Hypothalamus (tissue), 51 donors: ENCODE results near the gene AMPH.
"Not testable (repeated sequence)": the region's sequence is repeated elsewhere in the genome, so short reads cannot be mapped to it uniquely, and the experiment has no call there.

Experiments
- DNase-seq, 51 donors: peaks; one replicate each; lab custom pipeline; 2025; lab: John Stamatoyannopoulos, UW

AMPH gene

DNA sequence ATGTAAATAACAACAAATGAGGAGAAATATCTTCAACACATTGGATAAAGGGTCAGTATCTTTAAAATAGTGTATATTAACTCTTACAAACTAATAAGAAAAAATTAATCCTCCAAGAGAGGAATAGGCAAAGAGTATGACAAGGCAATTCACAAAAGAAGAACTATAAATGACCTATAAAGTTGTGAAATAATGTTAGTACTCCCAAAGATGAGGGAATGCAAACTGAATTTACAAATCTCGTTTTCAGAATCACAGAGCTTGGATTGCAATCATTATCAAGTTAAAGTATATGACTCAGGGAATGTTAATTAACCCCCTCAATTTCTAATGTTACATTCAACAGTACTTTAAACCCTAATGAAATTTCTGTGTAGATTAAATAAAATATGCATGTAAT is 270.4 kb downstream of the AMPH start:
- DNase-seq = no peak

DNA sequence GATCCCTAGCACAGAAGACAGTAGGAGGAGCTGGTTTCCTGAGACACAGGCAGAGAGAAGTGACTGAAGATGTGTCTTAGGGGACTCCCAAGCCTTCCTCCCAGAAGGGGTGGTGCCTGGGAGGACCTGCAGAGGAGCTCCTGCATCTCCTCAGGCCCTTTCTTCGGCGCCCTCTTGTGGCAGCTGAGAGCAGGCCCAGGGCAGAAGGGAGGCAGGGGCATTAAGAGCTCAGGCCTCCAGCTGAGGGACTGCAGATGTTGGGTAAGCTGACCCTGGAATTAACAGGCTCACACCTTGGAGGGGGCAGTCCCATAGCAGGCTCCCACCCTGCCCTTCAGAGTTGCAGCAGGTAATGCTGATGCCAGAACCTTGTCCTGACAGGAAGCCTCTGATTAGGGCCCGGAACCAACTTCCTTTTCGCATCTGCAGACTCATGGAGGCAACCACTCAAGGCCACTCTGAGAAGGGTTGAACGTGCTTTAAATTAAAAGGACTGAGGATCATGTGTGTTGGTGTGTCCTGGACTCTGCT is 272.0 kb downstream of the AMPH start:
- peak in 18 of 51 donors; percentile 14 to 66 (median 32) for DNase-seq

DNA sequence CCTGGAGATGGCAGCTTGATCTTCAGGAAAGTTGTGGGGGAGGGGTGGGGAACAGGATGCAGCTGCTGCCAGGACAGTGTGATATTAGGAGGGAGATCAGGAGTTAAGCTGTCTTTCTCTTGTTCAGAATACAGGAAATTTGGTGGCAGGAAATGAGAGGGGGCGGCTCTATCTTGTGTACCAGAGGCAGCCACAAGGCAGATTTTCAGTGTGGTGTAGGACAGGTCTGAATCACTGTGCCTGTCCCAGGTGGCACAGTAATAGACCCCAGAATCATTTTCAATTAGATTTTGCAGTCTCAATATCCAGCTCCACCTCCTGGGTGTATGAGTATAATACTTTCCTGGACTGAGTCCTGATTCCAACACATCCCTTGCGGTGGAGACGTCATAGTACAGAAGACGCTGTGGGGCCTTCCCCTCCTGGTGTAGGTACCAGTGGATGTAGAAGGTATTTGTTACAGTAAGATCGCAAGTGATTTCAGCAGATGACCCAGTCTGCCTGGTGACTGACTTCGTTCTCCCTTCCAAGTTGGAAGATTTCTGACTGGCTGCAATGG is 272.8 kb downstream of the AMPH start:
- not testable (repeated sequence) for DNase-seq

DNA sequence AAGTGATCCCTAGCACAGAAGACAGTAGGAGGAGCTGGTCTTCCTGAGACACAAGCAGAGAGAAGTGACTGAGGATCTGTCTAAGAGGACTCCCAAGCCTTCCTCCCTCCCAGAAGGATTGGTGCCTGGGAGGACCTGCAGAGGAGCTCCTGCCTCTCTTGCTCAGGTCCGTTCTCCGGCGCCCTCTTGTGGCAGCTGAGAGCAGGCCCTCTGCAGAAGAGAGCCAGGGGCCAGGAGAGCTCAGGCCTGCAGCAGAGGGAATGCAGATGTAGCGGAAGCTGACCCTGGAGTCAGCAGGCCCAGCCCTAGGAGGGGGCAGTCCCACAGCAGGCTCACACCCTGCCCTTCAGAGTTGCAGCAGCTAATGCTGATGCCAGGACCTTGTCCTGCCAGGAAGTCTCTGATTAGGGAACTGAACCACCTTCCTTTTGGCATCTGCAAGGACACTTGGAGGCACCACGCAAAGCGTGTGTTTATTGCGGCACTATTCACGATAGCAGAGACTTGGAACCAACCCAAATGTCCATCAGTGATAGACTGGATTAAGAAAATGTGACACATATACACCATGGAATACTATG is 276.8 kb downstream of the AMPH start:
- DNase-seq = peak in 4 of 51 donors; percentile 7 to 49 (median 20)

DNA sequence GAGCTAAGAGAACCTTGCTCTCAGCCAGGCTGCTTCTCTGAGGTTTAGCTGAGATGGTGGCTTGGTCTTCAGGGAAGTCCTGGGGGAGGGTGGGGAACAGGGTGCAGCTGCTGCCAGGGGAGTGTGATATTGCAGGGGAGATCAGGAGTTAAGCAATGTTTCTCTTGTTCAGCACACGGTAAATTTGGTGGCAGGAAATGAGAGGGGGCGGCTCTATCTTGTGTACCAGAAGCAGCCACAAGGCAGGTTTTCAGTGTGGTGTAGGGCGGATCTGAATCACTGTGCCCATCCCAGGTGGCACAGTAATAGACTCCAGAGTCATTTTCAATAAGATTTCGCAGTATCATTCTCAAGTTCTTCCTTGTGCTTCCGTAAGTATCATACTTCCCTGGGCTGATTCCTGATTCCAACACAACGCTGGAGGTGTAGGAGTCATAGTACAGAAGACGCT is 277.7 kb downstream of the AMPH start:
- DNase-seq = not testable (repeated sequence)

DNA sequence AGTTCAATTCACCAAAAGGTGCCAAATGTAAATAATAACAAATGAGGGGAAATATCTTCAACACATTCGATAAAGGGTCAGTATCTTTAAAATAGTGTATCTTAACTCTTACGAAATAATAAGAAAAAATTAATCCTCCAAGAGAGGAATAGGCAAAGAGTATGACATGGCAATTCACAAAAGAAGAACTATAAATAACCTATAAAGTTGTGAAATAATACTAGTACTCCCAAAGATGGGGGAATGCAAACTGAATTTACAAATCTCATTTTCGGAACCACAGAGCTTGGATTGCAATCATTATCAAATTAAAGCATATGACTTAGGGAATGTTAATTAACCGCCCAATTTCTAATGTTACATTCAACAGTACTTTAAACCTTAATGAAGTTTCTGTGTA is 279.6 kb downstream of the AMPH start:
- no peak for DNase-seq

DNA sequence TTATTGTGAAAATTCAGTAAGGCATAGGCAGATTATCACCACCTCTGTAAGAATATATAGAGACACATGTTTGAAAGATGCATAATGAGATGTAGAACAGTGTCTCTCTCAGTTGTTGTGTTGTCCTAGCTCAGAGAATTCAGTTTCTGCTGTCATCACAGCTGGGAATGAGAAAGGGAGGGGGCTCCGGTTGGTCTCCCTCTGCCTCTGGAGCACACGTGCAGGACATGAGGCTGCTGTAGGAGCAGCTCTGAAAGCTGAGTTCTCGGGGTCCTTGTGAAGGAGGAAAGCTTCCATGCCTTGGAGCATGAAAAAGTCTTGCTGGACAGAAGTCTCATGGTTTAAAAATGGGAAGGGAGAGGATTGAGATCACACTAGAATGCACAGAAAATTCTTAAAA is 280.4 kb downstream of the AMPH start:
- DNase-seq = not testable (repeated sequence)

DNA sequence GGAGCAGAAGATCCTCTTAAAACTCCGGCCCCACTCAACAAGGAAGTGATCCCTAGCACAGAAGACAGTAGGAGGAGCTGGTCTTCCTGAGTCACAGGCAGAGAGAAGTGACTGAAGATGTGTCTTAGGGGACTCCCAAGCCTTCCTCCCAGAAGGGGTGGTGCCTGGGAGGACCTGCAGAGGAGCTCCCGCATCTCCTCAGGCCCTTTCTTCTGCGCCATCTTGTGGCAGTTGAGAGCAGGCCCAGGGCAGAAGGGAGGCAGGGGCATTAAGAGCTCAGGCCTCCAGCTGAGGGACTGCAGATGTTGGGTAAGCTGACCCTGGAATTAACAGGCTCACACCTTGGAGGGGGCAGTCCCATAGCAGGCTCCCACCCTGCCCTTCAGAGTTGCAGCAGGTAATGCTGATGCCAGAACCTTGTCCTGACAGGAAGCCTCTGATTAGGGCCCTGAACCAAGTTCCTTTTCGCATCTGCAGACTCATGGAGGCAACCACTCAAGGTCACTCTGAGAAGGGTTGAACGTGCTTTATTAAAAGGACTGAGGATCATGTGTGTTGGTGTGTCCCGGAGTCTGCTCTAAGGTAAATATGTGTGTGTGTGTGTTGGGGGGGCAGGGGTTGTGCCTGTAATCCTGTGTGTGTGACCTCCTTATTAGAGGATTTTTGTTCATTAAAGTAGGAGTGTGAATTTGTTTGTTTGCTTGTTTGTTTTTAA is 281.1 kb downstream of the AMPH start:
- peak in 1 of 51 donors; percentile 17 for DNase-seq

DNA sequence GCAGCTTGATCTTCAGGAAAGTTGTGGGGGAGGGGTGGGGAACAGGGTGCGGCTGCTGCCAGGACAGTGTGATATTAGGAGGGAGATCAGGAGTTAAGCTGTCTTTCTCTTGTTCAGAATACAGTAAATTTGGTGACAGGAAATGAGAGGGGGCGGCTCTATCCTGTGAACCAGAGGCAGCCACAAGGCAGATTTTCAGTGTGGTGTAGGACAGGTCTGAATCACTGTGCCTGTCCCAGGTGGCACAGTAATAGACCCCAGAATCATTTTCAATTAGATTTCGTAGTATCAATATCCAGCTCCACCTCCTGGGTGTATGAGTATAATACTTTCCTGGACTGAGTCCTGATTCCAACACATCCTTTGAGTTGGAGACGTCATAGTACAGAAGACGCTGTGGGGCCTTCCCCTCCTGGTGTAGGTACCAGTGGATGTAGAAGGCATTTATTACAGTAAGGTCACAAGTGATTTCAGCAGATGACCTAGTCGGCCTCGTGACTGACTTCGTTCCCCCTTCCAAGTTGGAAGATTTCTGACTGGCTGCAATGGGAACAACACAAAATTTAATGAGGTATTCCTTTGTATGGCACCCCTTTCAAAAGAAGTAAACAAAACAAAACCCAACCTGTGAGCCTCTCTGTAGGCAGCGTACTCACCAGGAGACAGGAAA is 281.9 kb downstream of the AMPH start:
- not testable (repeated sequence) for DNase-seq

DNA sequence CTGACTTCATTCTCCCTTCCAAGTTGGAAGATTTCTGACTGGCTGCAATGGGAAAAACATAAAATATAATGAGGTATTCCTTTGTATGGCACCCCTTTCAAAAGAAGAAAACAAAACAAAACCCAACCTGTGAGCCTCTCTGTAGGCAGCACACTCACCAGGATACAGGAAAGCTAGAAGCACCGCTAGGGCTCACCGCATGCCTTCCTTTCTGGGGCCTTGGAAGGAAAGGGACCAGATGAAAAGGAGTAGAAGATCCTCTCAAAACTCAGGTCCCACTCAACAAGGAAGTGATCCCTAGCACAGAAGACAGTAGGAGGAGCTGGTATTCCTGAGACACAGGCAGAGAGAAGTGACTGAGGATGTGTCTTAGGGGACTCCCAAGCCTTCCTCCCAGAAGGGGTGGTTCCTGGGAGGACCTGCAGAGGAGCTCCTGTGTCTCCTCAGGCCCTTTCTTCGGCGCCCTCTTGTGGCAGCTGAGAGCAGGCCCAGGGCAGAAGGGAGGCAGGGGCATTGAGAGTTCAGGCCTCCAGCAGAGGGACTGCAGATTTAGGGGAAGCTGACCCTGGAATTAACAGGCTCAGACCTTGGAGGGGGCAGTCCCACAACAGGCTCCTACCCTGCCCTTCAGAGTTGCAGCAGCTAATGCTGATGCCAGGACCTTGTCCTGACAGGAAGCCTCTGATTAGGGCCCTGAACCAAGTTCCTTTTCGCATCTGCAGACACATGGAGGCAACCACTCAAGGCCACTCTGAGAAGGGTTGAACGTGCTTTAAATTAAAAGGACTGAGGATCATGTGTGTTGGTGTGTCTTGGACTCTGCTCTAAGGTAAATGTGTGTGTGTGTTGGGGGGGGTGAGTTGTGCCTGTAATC is 285.6 kb downstream of the AMPH start:
- DNase-seq = peak in 10 of 51 donors; percentile 4 to 60 (median 28)

DNA sequence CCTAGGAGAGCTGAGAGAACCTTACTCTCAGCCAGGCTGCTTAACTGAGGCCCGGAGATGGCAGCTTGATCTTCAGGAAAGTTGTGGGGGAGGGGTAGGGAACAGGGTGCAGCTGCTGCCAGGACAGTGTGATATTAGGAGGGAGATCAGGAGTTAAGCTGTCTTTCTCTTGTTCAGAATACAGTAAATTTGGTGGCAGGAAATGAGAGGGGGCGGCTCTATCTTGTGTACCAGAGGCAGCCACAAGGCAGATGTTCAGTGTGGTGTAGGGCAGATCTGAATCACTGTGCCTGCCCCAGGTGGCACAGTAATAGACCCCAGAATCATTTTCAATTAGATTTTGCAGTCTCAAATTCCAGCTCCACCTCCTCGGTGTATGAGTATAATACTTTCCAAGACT is 286.4 kb downstream of the AMPH start:
- DNase-seq = not testable (repeated sequence)

DNA sequence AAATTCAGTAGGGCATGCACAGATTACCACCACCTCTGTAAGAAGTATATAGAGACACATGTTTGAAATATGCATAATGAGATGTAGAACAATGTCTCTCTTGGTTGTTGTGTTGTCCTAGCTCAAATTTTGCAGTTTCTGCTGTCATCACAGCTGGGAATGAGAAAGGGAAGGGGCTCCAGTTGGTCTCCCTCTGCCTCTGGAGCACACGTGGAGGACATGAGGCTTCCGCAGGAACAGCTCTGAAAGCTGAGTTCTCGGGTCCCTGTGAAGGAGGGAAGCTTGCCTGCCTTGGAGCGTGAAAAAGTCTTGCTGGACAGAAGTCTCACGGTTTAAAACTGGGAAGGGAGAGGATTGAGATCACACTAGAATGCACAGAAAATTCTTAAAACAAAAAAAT is 289.0 kb downstream of the AMPH start:
- DNase-seq = not testable (repeated sequence)

DNA sequence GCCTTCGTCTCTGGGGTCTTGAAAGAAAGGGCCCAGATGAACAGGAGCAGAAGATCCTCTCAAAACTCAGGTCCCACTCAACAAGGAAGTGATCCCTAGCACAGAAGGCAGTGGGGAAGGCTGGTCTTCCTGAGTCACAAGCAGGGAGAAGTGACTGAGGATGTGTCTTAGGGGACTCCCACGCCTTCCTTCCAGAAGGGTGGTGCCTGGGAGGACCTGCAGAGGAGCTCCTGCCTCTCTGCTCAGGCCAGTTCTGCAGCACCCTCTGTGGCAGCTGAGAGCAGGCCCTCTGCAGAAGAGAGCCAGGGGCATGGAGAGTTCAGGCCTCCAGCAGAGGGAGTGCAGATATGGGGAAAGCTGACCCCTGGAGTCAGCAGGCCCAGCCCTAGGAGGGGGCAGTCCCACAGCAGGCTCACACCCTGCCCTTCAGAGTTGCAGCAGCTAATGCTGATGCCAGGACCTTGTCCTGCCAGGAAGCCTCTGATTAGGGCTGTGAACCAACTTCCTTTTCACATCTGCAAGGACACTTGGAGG is 289.9 kb downstream of the AMPH start:
- DNase-seq = not testable (repeated sequence)

DNA sequence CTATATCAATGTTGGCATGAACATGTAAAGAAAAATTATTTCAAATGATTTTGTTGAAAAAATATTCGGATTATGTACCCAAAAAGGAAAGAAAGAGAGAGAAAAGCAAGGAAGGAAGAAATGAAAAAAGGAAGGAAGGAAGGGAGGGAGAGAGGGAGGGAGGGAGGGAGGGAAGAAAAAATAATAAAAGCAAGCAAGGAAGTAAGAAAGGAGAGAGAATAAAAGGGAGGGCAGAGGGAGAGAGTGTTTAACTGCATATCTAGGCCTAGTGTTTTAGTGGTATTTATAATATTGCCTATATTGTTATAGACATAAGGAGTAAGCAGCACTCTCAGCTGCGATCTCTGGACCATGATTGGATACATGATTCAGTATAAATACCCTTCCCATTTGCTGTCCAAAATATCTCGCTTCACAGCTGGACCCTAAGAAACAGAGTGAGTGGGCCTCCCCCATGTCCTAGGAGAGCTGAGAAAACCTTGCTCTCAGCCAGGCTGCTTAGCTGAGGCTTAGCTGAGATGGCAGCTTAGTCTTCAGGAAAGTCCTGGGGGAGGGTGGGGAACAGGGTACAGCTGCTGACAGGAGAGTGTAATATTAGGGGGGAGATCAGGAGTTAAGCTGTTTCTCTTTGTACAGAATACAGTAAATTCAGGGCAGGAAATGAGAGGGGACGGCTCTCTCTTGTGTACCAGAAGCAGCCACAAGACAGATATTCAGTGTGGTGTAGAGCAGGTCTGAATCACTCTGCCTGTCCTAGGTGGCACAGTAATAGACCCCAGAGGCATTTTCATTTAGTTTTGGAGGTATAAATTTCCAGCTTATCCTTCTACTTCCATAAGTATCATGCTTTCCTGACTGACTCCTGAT is 291.0 kb downstream of the AMPH start:
- no peak for DNase-seq

DNA sequence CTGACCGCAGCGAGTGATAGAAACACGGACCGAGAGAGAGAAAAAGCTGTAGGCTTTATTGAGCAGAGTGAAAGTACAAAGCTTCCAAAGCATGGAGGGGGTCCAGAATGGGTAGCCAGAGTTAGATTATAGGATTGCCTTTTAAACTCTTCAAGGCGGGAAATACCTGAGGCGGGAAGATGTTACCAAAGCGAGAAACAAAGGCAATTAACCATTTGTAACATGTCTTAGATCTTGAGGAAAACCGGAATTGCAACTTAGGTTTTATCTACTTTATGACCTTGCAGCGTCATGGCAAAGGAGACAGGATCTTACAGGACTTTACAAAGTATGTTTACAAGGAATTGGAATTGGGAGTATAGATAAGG is 295.0 kb downstream of the AMPH start:
- not testable (repeated sequence) for DNase-seq

DNA sequence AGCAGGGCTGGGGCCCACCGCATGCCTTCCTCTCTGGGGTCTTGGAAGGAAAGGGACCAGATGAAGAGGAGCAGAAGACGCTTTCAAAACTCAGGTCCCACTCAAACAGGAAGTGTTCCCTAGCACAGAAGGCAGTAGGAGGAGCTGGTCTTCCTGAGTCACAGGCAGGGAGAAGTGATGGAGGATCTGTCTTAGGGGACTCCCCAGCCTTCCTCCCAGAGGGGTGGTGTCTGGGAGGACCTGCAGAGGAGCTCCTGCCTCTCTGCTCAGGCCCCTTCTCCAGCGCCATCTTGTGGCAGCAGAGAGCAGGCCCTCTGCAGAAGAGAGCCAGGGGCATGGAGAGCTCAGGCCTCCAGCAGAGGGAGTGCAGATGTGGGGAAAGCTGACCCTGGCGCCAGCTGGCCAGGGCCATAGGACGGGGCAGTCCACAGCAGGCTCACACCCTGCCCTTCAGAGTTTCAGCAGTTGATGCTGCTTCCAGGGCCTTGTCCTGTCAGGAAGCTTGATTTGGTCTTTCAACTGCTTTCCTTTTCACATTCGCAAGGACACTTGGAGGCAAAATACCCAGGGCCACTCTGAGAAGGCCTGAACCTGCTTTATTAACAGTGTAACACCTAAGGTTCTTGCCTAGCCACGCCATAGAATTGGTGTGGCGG is 295.6 kb downstream of the AMPH start:
- DNase-seq = peak in 46 of 51 donors; percentile 12 to 89 (median 66)

DNA sequence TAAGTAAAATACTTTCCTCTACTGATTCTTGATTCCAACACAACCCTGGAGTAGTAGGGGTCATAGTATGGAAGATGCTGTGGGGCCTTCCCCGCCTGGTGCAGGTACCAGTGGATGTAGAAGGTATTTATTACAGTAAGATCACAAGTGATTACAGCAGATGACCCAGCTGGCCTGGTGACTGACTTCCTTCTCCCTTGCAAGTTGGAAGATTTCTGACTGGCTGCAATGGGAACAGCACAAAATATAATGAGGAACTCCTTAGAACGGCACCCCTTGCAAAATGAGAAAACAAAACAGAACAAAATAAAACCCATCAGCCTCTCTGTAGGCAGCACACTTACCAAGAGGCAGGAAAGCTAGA is 296.1 kb downstream of the AMPH start:
- DNase-seq = no peak

DNA sequence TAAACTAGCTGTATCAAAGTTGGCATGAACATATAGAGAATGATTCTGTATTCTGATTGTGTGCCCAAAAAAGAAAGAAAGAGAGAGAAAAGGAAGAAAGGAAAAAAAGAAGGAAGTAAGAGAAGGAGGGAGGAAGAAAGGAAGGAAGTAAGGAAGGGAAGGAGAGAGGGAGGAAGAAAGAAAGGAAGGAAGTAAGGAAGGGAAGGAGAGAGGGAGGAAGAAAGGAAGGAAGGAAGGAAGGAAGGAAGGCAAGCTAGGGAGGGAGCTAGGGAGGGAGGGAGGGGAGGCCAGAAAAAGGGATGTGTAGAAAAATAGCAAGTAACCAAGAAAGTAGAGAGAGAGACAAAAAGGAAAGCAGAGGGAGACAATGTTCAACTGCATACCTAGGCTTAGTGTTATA is 297.0 kb downstream of the AMPH start:
- no peak for DNase-seq
